RWPE2 (cell line): Measurements from ENCODE around the gene GPC2.

Experiments used
- ATAC-seq: fragments of 200-7000 bp; cut with Tn5 transposase; 3 replicates; pipeline ENCODE4 v1.9.1; 2021; ENCODE audit warnings: low read depth
- DNase-seq: peaks from one replicate; pipeline ENCODE4 v3.0.0-alpha.2; 2020; ENCODE audit warnings: low spot score
- H3K27ac ChIP-seq: fragments of 450-650 bp; 2 replicates; pipeline ENCODE4 v1.5.1; 2017; ENCODE audit warnings: mild to moderate bottlenecking; ENCODE audit not compliant: poor library complexity, severe bottlenecking
- H3K27me3 ChIP-seq: fragments of 250-450 bp; sonication (Bioruptor Pico); 2 replicates; pipeline ENCODE4 v1.5.1; 2021; ENCODE audit warnings: mild to moderate bottlenecking, moderate library complexity; ENCODE audit not compliant: insufficient read depth, poor library complexity, severe bottlenecking
- H3K36me3 ChIP-seq: fragments of 250-450 bp; sonication (Bioruptor Pico); 2 replicates; pipeline ENCODE4 v1.5.1; 2020; ENCODE audit warnings: low read depth, mild to moderate bottlenecking, moderate library complexity
- H3K4me1 ChIP-seq: fragments of 250-450 bp; sonication (Bioruptor Pico); 2 replicates; pipeline ENCODE4 v1.5.1; 2021; ENCODE audit warnings: mild to moderate bottlenecking, moderate library complexity; ENCODE audit not compliant: insufficient read depth, poor library complexity, severe bottlenecking
- H3K4me3 ChIP-seq: fragments of 250-450 bp; sonication (Bioruptor Pico); 2 replicates; pipeline ENCODE4 v1.5.1; 2021; ENCODE audit warnings: mild to moderate bottlenecking, moderate library complexity; ENCODE audit not compliant: severe bottlenecking
- H3K9me3 ChIP-seq: fragments of 250-450 bp; sonication (Bioruptor Pico); 2 replicates; pipeline ENCODE4 v1.5.1; 2021; ENCODE audit warnings: mild to moderate bottlenecking, moderate library complexity; ENCODE audit not compliant: severe bottlenecking
- CTCF ChIP-seq: fragments of 450-650 bp; IDR thresholded peaks from one replicate; pipeline ENCODE4 v1.5.1; 2017; ENCODE audit warnings: mild to moderate bottlenecking, moderate library complexity; ENCODE audit not compliant: poor library complexity, severe bottlenecking

The GPC2 gene

GRCh38 chr7:100176096-100177044 is 811 bp downstream of the GPC2 start:
- no peak for TF ChIP-seq CTCF
- no peaks in the 10 kb centered on the region for H3K27me3 ChIP-seq
- H3K27ac ChIP-seq, result no peak overlapping the region
- no peaks in the 10 kb centered on the region for H3K9me3 ChIP-seq
- no peaks in the 10 kb centered on the region for H3K36me3 ChIP-seq
- ATAC-seq, result no peak
- H3K4me1 ChIP-seq, result peaks cover 4% of the 10 kb centered on the region
- no peak for DNase-seq
- peak overlapping the region; percentile 47 for H3K4me3 ChIP-seq

GRCh38 chr7:100175296-100175935 is 1.8 kb downstream of the GPC2 start:
- H3K27ac ChIP-seq, result no peak overlapping the region
- peaks cover 4% of the 10 kb centered on the region for H3K4me1 ChIP-seq
- ATAC-seq (no peak), DNase-seq (no peak)
- no peak for TF ChIP-seq CTCF
- no peaks in the 10 kb centered on the region for H3K27me3 ChIP-seq
- H3K4me3 ChIP-seq, result no peak overlapping the region
- no peaks in the 10 kb centered on the region for H3K9me3 ChIP-seq
- no peaks in the 10 kb centered on the region for H3K36me3 ChIP-seq

GRCh38 chr7:100174582-100174981 is 2.6 kb downstream of the GPC2 start:
- Histone ChIP-seq H3K4me3 (no peak overlapping the region), H3K27ac (no peak overlapping the region), H3K36me3 (no peaks in the 10 kb centered on the region), H3K4me1 (peaks cover 4% of the 10 kb centered on the region), H3K27me3 (no peaks in the 10 kb centered on the region), H3K9me3 (no peaks in the 10 kb centered on the region)
- TF ChIP-seq CTCF, result no peak
- ATAC-seq (no peak), DNase-seq (no peak)

GRCh38 chr7:100173806-100174495 is 3.2 kb downstream of the GPC2 start:
- H3K36me3 ChIP-seq, result no peaks in the 10 kb centered on the region
- no peaks in the 10 kb centered on the region for H3K9me3 ChIP-seq
- no peak for TF ChIP-seq CTCF
- peaks cover 4% of the 10 kb centered on the region for H3K4me1 ChIP-seq
- DNase-seq (no peak), ATAC-seq (no peak)
- no peaks in the 10 kb centered on the region for H3K27me3 ChIP-seq
- no peak overlapping the region for H3K27ac ChIP-seq
- no peak overlapping the region for H3K4me3 ChIP-seq
